Hepatocyte (in vitro differentiated cells): ENCODE data around the gene LTB4R. TPM values are rescaled to one million over a fixed set of nuclear protein-coding genes. Genes with fewer than 3 reads are reported as not detected.

Source experiments
- DNase-seq: peaks from one replicate; pipeline ENCODE4 v3.0.0-alpha.2; 2016; ENCODE audit warnings: low spot score
- H2AFZ ChIP-seq: fragments of 200-600 bp; sonication (generic); 2 replicates; pipeline ENCODE4 v1.6.0; 2016; ENCODE audit warnings: antibody characterized with exemption, mild to moderate bottlenecking
- H3K27ac ChIP-seq: fragments of 200-600 bp; sonication (generic); 2 replicates; pipeline ENCODE4 v1.5.1; 2016; ENCODE audit warnings: mild to moderate bottlenecking
- H3K27me3 ChIP-seq: fragments of 200-600 bp; sonication (generic); 2 replicates; pipeline ENCODE4 v1.6.1; 2016
- H3K36me3 ChIP-seq: fragments of 200-600 bp; sonication (generic); replicated peaks from 2 replicates; pipeline ENCODE4 v1.5.1; 2016; ENCODE audit warnings: low read depth; ENCODE audit not compliant: insufficient read depth
- H3K4me1 ChIP-seq: fragments of 200-600 bp; sonication (generic); 2 replicates; pipeline ENCODE4 v1.5.1; 2016; ENCODE audit warnings: mild to moderate bottlenecking, moderate library complexity; ENCODE audit not compliant: insufficient read depth
- H3K4me2 ChIP-seq: fragments of 200-600 bp; sonication (generic); 2 replicates; pipeline ENCODE4 v1.6.0; 2016
- H3K4me3 ChIP-seq: fragments of 200-600 bp; sonication (generic); 2 replicates; pipeline ENCODE4 v1.5.1; 2016; ENCODE audit warnings: mild to moderate bottlenecking
- H3K79me2 ChIP-seq: fragments of 200-600 bp; sonication (generic); 2 replicates; pipeline ENCODE4 v1.6.0; 2017; ENCODE audit warnings: mild to moderate bottlenecking
- H3K9me2 ChIP-seq: fragments of 200-600 bp; sonication (generic); replicated peaks from 2 replicates; pipeline ENCODE4 v1.6.0; 2017; ENCODE audit warnings: mild to moderate bottlenecking; ENCODE audit not compliant: insufficient read depth
- H3K9me3 ChIP-seq: fragments of 200-600 bp; sonication (generic); 2 replicates; pipeline ENCODE4 v1.5.1; 2016; ENCODE audit warnings: low read depth, mild to moderate bottlenecking
- H4K20me1 ChIP-seq: fragments of 200-600 bp; sonication (generic); 2 replicates; pipeline ENCODE4 v1.6.0; 2016; ENCODE audit warnings: mild to moderate bottlenecking; ENCODE audit not compliant: insufficient read depth, poor library complexity, severe bottlenecking
- EZH2 ChIP-seq: fragments of 200-600 bp; sonication (generic); IDR thresholded peaks from 2 replicates; pipeline ENCODE4 v1.6.1; 2016; ENCODE audit warnings: antibody characterized with exemption, mild to moderate bottlenecking, borderline replicate concordance
- EZH2phosphoT487 ChIP-seq: fragments of 200-600 bp; sonication (generic); IDR thresholded peaks from one replicate; pipeline ENCODE4 v1.6.1; 2018; ENCODE audit warnings: antibody characterized with exemption, mild to moderate bottlenecking, low read depth, moderate library complexity; ENCODE audit not compliant: unreplicated experiment, severe bottlenecking
- WGBS: methylation state at CpG from one replicate; pipeline ENCODE4 v1.1.6; 2016; ENCODE audit warnings: low lambda C conversion rate; ENCODE audit errors: missing lambda C conversion rate; 5-methylcytosine and 5-hydroxymethylcytosine counted together
- polyA plus RNA-seq: library from polyadenylated mRNA; unstranded; fragments of >200 nt; fragmentation: Nextera tagmentation; extraction: Ambion mirVana; gene quantifications from 2 replicates; pipeline ENCODE4 v1.2.1, GENCODE V29; 2016
- total RNA-seq: library from RNA; depleted of rRNA; stranded (reverse); fragments of >200 nt; gene quantifications from 2 replicates; pipeline ENCODE4 v1.2.3, GENCODE V29; 2014
- TF ChIP-seq, protein P1 (sequence below): fragments of 200-600 bp; sonication (generic); IDR thresholded peaks from 2 replicates; pipeline ENCODE4 v1.5.1; 2016; ENCODE audit warnings: antibody characterized with exemption, mild to moderate bottlenecking; ENCODE audit not compliant: poor library complexity

The LTB4R gene
- total and polyA plus RNA-seq, 2 experiments from 2014 or later: 3.6 to 5.1 TPM

DNA sequence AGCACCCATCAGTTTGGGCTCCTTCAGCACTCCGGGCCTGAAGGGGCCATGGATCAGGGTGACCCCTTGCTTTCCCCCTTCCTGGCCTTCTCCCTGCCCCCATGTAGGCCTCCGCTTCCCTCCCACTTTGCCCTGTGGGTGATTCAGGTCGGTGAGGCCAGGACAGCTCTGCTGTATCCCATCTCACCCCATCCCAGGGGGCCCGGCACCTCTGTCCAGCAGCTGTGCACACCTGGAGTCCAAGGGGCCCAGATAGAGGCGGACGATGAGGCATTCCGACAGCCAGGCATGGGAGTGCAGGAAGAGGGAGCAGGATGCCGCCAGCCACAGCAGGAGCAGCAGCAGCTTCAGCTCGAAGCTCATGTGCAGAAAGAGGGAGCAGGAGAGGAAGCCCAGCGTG lies 11.4 kb downstream of the LTB4R start:
- H2AFZ ChIP-seq: no peak overlapping the region
- TF ChIP-seq, protein P1, sequence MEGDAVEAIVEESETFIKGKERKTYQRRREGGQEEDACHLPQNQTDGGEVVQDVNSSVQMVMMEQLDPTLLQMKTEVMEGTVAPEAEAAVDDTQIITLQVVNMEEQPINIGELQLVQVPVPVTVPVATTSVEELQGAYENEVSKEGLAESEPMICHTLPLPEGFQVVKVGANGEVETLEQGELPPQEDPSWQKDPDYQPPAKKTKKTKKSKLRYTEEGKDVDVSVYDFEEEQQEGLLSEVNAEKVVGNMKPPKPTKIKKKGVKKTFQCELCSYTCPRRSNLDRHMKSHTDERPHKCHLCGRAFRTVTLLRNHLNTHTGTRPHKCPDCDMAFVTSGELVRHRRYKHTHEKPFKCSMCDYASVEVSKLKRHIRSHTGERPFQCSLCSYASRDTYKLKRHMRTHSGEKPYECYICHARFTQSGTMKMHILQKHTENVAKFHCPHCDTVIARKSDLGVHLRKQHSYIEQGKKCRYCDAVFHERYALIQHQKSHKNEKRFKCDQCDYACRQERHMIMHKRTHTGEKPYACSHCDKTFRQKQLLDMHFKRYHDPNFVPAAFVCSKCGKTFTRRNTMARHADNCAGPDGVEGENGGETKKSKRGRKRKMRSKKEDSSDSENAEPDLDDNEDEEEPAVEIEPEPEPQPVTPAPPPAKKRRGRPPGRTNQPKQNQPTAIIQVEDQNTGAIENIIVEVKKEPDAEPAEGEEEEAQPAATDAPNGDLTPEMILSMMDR: no peak
- no peak for TF ChIP-seq EZH2
- no peaks in the 10 kb centered on the region for H3K4me1 ChIP-seq
- H3K27ac ChIP-seq: no peak overlapping the region
- no peak for DNase-seq
- H3K9me3 ChIP-seq: no peaks in the 10 kb centered on the region
- no peaks in the 10 kb centered on the region for H3K79me2 ChIP-seq
- 86% methylated on average over 9 of the region's 10 CpGs for WGBS
- no peaks in the 10 kb centered on the region for H4K20me1 ChIP-seq
- no peaks in the 10 kb centered on the region for H3K36me3 ChIP-seq
- H3K9me2 ChIP-seq: no peaks in the 10 kb centered on the region
- H3K4me3 ChIP-seq: no peak overlapping the region
- H3K27me3 ChIP-seq: peaks cover 10% of the 10 kb centered on the region
- no peak overlapping the region for H3K4me2 ChIP-seq

DNA sequence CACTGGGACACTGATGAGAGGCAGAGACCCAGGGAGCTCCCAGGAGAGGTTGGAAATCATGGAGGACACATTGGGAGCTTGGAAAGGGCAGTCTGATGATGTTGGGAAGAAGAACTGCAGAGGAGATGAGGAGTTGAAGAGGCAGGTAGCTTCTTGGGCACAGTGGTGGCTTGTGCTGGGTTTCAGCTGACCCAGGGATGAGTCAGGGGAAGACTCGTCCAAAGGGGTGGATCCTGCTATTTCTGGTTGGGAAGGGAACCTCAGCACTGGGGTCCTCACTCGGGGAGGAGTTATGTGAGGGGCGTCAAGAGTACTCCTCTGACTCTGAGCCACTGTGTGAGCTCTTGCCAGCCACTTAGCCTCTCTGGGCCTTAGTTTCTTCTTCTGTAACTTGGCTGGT lies 12.0 kb downstream of the LTB4R start:
- no peak overlapping the region for H2AFZ ChIP-seq
- no peak for DNase-seq
- no peak overlapping the region for H3K27ac ChIP-seq
- H3K4me3 ChIP-seq: no peak overlapping the region
- no peaks in the 10 kb centered on the region for H3K4me1 ChIP-seq
- WGBS: 78% methylated on average over 3 of the region's 3 CpGs
- H3K27me3 ChIP-seq: peaks cover 10% of the 10 kb centered on the region
- no peaks in the 10 kb centered on the region for H3K36me3 ChIP-seq
- no peaks in the 10 kb centered on the region for H3K9me2 ChIP-seq
- no peak for TF ChIP-seq EZH2phosphoT487
- no peak for TF ChIP-seq EZH2
- H3K4me2 ChIP-seq: no peak overlapping the region
- H3K79me2 ChIP-seq: no peaks in the 10 kb centered on the region
- H3K9me3 ChIP-seq: no peaks in the 10 kb centered on the region
- H4K20me1 ChIP-seq: no peaks in the 10 kb centered on the region

DNA sequence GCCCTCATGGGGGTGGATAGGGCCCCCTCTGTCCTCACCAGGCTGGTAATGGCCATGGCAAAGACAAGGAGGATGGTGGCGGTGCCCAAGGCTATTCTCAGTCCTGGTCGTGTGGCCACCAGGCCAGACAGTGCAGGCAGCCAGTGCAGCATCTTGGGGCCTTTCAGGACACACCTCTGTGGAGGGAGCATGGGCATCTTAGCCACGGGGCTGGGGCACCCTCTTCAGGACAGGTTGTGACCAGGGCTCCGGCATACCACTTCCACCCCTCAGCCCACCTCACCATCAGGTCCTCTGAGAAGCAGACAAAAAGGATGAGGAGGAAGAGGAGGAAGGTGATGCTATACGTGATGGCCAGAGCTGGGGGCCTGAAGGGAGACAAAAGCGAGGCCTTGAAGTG lies 12.7 kb downstream of the LTB4R start:
- H3K4me3 ChIP-seq: no peak overlapping the region
- 86% methylated on average over 6 of the region's 6 CpGs for WGBS
- TF ChIP-seq, protein P1: no peak
- TF ChIP-seq EZH2 (no peak), EZH2phosphoT487 (no peak)

DNA sequence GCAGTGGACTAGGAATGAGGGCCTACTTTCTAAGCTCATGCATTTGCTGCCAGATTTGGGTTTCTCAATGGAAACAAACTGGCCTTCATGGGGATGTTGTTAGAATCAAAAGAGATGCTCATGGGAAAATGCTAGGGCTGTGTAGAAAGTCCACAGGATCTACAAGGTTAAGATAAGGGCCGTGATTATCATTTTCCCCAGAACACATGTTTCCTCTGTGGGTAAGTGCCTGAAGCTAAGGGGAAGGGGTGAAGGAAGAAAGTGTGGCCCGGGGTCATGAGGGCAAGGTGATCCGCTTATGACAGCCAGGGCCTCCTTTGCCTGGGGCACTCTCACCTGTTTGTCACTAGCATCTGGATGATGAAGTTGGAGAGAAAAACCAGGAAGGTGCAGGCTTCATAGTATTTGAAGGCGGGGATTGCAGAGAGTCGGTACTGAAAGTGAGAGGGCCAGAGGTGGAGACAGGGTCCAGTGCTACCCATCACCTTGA lies 13.8 kb downstream of the LTB4R start:
- Histone ChIP-seq H3K27ac (no peak overlapping the region), H2AFZ (no peak overlapping the region), H3K36me3 (no peaks in the 10 kb centered on the region), H3K79me2 (no peaks in the 10 kb centered on the region), H4K20me1 (no peaks in the 10 kb centered on the region), H3K27me3 (no peaks in the 10 kb centered on the region), H3K4me1 (no peaks in the 10 kb centered on the region), H3K4me2 (no peak overlapping the region), H3K4me3 (no peak overlapping the region), H3K9me3 (no peaks in the 10 kb centered on the region), H3K9me2 (no peaks in the 10 kb centered on the region)
- no peak for TF ChIP-seq EZH2phosphoT487
- no peak for TF ChIP-seq EZH2
- TF ChIP-seq, protein P1: no peak
- WGBS: 76% methylated on average over 5 of the region's 5 CpGs
- DNase-seq: no peak

More for the DNA sequence above, 12.7 kb downstream of the LTB4R start:
- Histone ChIP-seq H3K36me3 (no peaks in the 10 kb centered on the region), H3K27me3 (peaks cover 10% of the 10 kb centered on the region), H4K20me1 (no peaks in the 10 kb centered on the region), H2AFZ (no peak overlapping the region), H3K4me1 (no peaks in the 10 kb centered on the region), H3K9me3 (no peaks in the 10 kb centered on the region), H3K79me2 (no peaks in the 10 kb centered on the region), H3K9me2 (no peaks in the 10 kb centered on the region), H3K4me2 (no peak overlapping the region), H3K27ac (no peak overlapping the region)
- DNase-seq: no peak
